Ureter (tissue), 1 donor: ENCODE measurements around the gene TMTC2. TPM values are rescaled to one million over a fixed set of nuclear protein-coding genes. Genes with fewer than 3 reads are reported as not detected.

Experiments used
- DNase-seq: peaks from one replicate; pipeline ENCODE4 v3.0.0-alpha.2; 2020; ENCODE audit warnings: low spot score
- total RNA-seq: library from RNA; stranded (reverse); gene quantifications from one replicate; pipeline ENCODE4 v1.2.4, GENCODE V29; 2023
- donor health status: DM: yes; HTN: yes; CAD: no.

TMTC2 gene
- total RNA-seq, 1 donor from 2014 or later: 41.3 TPM

DNA sequence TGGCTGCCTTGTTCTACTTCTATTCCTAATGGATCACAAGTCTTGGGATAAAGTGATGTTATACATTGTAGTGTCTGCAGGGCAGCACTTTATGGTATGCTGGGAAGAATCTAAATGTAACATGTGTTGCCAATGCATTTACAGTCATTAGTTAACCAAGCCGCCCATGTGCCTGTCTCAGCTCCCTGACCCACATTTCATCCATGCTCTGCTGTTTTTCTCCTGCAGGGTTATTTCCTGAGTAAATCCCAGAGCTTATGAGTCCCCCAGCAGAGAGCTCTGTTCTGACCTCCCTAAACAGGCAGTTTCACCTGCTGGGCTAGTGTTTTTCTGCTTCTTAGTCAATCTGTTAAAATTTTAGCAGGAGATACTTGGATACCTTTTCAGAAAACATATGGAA lies 4.4 kb upstream of the TMTC2 start:
- DNase-seq: no peak

DNA sequence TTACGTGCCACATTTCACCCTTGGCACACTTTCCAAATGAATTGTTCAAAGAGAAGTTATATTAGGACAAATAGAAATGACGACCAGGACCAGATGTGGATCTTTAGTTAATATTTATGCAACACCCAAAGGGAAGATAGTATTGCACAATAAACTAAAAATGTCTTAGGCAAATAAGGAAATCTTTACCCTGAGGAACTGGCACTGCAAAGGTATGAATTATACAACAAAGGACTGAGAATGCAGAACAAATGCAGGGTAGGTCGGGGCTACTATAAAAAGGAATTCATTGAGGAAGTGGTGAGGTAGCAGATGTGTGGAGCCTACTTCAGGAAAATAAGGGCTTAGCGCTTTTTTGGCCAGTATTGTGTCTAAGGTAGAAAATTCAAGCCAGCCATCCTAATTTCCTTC lies 3.9 kb upstream of the TMTC2 start:
- DNase-seq: no peak

DNA sequence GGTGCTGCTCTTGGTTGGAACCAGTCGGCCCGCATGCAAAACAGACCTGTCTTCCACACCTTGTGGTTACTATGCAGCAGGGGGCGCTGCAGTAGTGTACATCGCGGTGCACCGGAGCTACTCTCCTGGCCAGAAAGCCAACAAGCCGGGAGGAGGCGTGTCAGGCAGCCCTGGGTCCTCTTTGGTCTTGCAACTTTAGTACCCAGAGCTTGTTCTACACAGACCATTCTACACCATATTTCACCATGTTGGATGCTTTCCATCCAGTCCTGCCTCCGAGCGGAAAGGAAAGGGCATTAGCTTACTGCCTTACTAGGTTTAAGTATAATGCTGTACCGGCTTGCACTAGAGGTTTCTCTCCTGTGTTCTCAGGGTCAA lies 927 bp upstream of the TMTC2 start:
- peak; percentile 97 for DNase-seq

DNA sequence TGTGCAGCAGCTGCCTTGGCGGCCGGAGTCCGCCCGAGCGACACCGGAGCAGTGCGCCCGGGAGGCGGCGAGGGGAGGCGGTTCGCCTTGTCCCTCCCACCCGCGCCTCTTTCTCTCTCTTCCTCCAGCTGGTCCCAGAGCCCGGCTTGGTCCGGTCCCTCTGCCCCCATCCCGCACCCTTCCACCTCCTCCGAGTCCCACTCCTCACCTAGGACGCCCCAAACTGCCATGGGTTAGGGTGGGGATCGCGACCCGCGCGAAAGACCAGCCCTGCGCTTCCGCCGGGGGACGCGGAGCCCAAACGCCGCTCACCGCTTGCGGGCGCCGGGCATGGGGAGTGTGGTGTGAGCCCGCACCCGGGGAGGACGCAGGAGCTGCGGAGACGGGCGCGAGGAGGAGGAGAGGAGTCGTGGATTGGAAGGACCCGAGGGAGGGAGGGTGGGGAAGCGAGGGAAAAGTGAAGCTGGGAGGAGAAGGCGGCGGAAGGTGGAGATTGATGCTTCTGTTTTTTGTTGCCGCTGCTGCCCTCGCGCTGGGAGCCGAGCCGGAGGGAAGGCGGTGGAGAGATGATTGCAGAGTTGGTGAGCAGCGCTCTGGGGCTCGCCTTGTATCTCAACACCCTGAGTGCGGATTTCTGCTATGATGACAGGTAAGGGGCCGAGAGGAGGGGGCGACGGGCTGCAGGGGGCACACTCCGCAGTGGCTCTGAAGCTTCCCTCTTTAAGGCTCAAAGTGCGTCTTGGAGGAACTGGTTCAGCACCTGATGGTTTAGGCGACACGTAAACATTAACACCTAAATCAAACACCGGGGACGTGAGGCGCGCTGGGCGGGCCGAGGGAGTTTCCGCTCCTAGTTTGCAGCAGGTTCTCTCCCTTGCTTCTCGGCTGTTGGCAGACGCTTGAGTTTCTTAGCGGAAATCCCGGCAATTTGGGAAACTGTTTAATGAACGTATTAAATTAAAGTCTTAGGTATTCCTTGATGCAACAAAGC lies 610 bp downstream of the TMTC2 start:
- DNase-seq: peak; percentile 65

DNA sequence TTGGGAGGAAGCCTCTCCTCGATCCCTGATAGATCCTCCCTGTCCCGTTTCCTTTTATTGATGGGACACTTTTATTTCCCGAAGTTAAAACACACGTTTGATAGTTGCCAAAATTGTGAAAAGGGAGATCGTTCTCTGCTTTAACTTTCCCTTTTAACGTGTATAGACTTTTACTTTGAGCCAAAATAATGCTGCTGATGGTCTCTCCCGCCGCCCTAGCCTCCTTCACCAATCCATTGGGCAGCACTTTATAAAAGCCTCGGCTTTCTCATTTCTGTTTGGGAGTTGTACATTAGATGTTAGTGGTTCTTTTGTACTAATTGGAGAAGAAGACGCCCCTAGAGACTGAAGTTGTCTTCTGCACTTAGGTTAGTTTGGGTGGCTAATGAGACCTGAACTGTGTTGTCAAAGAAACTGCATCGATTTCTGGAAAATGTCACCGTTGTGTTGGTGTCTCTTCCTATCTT lies 1.4 kb downstream of the TMTC2 start:
- DNase-seq: no peak

DNA sequence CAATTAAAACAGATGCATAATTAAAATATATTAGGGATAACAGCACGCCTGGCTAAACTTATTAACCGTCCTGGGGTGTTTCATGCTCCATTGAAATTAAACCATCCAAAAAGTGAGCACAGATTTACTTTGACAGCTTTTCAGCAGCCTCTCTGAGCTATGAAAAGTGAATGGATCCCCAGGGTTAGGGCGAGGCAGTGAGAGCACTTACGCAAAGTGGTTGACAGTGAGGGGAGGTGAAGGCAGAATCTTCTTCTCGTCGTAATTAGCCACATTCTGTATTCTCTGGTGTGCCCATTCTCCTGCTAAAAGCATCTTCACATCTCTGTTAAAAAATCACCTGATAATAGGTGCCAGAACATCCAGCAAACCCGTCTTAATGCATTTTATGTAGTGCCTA lies 1.9 kb downstream of the TMTC2 start:
- no peak for DNase-seq

DNA sequence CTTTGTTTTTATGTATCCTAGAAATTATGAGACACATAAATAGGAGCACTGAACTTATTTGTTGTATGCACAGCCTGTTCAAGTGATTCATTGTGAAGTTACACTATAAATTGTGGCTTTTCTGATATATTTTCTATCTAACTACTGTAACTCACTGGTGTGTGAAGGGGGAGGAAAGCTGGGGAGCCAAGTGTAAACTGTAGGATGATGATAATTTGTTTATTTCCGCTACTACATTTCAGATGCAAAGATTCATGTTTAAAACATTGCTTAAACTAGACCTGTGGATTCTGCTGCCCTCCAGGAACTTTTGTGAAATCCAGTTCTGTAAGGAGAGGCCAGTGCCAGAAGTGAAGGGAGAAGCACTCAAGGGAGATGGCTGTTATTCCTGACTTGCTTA lies 3.3 kb downstream of the TMTC2 start:
- no peak for DNase-seq

DNA sequence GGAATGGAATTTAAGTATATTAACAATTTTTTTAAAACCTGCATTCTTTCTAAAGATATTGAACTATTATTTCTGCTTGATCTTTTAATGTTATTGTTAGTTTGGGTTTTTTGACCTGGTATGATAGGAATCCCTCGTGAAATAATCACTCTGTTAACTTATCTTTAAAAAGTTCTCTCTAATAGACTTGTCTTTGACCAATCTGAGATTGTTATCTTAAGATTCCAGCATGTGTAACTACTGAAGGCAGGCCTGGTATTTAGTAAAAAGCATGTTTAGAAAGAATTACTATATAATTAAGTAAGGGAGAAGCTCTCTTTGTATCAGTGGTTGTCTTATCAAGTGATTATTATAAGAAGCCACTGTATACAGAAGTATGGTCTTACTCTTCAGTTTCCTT lies 4.8 kb downstream of the TMTC2 start:
- no peak for DNase-seq

DNA sequence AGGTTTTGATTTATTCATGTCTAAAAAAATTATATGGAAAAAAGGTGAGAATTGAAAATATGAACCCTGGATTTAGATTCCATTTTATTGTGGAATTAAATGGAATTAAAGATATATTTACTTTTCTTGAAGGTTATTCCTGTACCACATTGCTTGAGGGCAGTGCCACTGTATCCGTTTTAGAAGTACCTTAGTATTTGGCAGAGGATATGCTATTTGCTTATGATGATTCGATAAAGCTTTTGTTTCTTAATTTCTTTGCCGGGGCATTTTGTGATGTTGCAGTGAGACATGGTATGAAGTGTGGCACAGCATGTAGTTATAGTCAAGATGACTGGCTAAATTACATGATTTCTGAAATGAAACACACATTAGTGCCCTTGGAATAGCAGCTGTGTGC lies 7.6 kb downstream of the TMTC2 start:
- no peak for DNase-seq

DNA sequence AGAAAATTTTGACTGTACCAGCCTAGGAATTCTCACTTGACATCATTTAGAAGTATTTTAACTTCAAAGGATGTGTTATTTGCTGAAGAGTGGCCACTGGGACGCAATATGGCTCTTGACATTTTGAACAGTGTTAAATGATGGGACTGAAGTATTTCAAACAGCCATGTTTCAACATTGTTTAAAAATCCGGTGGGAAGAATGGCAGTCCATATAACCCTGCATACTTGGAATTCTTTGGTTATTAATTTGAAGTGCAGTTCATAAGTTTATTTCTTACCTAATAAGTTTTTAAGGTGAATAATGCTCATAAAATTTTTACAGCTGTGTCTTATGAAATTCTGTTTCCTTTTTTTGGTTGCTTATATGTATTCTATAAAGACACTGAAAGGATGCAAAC lies 8.3 kb downstream of the TMTC2 start:
- DNase-seq: no peak

DNA sequence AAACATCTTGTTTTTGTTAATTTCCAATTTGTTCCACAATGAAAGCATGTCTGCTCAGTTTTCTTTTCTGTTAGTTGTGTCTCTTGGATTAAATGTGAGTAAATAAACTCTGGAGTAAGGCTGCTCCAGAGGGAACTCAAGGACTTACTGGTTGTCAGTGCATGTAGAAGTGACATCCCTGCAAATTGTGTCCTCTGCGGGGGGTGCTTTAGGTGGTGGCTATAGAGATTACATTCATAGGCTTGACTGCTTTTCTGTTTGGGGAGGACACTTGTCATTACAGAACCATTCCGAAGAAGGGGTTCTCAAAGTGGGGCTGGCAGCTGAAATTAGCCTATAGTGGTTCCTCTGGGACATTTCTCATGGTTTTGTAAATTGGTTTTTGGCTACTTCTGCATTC lies 8.8 kb downstream of the TMTC2 start:
- DNase-seq: no peak

DNA sequence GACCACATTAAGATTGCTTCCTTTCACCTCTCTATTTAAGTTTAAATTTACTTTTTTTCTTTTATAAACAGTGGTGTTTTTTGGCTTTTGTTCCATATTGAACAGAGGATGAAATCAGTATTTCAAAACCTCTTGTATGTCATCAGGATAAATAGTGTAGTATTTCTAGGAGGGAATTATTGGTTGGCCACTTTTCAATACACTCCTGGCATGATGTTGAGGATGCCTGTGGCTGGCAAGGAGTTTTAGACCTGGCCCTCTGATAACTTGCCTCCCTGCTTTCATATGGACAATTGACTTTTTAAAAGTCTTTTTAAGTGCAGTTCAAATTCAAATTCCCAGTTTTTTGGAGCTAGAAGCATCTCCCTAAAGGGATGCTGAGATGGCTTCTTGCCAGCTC lies 9.8 kb downstream of the TMTC2 start:
- DNase-seq: no peak

DNA sequence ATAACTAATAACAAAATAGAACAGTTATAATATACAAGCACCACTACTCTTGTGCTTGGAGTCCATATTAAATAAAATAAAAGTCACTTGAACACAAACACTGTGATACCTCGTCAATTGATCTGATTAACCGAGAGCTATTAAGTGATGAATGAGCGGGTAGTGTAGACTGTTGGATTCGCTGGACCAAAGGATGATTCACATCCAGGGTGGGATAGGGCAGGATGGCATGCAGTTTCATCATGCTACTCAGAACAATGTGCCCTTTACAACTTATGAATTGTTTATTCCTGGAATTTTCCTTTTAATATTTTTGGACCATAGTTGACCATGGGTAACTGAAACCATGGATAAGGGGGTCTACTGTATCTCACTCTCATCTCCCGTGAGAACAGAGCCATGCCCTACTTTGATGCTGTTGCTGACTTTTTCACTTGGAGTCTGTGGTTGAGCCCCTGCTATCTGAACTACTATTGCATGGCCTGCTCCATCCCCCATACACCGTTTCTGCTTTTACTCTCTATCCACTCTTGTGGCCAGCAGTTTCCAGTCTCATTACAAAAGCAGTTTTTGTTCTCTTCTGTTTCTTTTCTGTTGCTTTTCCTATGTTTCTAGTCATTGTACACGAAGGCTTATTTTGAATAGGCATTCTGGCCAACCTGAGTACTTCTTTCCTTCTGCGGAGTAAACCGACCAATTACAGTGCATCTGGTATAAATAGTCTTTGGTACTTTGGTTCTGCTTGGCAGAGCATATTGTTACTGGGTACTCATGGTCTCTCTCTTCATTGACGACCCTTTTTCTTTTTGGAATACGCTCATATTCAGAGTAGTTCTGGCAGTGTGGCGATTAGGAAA lies 12.2 kb downstream of the TMTC2 start:
- no peak for DNase-seq

DNA sequence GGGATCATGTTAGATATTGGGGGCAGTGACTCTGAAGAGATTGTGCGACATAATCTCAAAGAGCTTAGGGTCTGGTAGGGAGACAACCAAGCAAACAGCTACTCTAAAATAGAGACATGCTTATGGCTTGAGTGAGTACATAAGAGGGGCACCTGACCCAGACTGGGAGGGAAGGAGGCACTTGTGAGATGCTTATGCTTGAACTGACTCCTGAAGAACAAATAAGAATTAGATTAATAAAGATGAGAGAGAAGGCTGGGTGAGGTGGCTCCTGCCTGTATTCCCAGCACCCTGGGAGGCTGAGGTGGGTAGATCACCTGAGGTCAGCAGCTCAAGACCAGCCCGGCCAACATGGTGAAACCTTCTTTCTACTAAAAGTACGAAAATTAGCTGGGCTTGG lies 19.1 kb downstream of the TMTC2 start:
- DNase-seq: no peak

DNA sequence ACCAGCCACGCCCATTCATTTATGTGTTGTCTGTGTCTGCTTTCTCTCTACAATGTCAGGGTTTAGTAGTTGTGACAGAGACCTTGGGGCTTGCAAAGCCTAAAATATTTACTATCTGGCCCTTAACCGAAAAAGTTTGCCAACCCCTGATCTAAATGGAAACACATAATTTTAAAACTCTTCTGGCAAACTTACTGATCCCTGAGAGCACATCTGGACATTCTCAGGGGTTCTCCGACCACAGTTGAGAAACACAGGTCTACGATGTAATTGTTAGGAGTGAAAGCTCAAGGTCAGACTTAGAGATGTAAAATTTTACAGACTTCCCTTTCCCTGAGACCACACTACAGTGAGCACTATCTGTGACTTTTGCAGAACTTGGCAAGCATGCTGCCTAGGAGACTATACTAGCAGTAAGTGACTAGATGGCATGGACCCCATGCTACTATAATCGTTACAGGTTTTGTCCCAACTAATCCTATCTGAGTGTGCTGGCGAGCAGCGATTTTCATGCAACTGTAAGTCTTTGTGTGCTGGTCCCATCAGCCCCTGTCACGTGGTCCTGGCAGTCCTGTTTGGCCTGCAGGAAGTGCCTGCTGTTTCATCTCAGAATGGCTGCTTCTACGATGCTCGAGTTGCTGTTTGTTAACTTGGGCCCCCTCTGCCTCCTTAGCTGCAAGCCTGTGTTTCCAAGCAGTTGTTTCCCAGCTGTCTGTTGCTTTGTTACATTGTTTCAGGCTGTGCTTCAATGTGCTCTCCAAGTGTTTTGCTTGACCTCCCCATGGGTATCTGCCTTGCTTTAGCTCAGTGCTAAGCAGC lies 21.6 kb downstream of the TMTC2 start:
- DNase-seq: no peak

DNA sequence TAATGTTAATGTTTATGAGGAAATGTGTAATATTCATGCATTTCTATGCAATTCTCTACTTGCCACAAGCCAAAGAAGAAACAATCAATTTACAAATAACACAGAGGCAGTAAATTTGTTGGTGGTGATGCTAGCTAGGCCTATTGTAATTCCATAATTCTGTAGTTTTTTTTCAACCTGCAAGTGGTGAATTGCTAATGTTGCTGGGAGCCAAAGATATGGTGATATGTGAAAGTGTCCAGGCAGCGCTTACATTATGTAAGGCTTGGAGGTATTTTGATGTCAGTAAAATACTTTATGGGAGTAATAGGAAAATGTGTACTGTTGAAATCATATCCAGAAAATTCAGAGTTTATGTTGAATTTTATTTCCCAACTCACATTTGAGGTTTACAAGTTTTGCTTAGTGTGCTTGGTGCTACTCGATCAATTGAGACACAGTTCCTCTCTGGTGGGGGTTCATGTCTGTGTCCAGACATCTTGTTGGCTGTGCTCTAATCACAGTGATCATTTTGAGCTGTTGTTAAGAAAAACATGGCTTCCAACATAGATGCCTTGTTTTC lies 23.2 kb downstream of the TMTC2 start:
- no peak for DNase-seq

DNA sequence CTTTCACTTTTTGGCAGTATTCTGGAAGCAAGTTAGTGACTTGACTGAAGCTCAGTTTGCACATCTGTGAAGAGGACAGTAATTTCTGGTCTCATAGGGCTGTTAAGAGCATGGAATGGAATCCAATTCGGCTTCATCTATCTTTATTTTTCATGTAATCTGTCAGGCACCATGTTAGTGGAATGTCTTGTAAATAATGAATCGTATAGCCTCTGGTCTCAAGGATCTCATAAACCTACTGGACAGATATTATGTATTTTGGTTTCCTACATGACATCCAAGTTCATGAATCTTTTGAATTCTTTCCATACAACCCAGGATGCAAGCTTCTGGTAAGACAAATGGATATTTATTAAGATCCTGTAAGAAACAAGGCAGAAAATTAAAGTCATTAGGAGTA lies 24.0 kb downstream of the TMTC2 start:
- DNase-seq: no peak

DNA sequence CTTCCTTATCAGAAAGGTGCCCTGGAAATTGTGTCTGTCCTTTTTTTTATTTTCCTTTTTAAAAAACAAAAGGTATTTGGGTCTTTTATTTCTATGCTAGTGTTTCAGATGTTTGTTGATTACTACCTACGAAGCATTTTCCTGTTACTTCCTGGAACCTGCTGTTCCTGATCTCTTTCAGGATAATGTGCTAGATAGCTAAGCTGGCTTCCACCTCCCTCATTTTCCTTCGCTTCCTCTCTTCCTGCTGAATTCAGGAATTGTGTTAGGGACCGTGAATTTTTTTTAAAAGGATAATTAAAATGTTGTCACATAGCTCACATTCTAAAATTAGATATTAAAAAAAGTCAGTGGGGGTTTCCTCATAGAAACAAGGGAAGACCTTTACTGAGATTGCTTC lies 27.7 kb downstream of the TMTC2 start:
- no peak for DNase-seq

DNA sequence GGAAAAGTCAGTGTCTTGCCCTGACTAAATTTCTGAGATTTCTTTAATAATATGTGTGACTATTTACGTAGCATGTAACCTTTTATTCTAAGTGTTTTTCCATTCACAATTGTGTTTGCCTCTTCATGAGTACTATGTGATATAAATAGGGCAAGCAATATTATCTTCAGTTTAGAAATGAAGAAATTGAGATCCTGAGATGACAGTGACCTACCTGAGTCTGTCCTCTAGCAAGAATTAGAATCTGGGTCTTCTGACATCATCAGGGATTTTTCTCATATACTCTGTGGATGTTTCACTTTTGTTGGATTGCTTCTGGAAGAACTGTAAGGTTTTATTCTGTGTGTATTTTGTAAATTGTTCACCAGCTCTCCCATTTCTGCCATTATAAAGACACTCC lies 35.0 kb downstream of the TMTC2 start:
- DNase-seq: no peak

DNA sequence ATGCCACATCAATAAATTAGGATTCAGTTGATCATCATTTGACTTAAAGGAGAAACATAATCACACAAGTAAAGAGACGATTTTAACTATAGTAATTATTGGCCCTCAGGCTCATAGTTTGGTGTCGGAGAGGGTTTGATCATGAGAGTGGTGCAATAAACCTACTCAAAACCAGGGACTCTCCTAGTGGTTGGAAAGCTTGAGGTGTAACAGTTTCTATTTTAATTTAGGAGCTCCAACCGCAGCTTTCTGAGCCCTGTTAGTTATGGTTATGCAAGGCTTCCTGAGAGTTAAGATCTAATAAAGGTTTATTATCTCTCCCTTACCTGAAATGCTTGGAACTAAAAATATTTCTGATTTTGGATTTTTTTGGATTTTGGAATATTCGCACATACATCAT lies 36.4 kb downstream of the TMTC2 start:
- DNase-seq: no peak

DNA sequence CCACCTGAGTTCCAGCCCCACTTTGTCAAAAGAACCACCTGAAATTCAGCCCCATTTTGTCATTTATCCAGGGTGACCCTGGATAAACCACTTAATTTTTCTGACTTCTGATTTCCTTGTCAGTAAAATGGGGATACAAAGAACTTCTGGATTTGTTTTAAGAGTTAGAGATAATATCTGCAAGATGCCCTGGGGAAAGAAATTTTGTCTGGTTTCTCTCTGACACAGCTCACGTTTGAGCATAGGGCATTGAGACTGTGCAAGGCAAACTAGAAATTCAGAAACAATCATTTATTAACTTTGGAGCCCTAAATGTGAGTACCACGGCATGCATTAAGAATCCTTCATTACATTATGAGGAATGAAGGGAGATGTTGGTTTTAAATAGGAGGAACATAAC lies 37.2 kb downstream of the TMTC2 start:
- DNase-seq: no peak

DNA sequence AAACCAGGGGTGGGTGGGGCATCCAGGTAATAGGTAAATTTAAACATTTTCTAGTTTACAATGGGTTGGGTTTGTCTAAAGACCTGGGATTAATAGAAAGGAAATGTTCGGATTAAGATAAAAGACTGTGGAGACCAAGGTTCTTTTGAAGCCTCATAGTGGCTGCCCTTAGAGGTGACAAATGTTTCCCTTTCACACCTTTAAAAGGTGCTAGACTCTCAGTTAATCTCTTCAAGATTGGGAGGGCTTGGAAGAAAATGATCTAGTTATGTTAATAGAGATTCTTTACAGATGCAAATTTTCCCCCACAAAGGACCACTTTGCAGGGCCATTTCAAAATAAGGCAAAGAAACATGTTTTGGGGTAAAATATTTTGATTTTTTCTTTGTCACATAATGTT lies 39.0 kb downstream of the TMTC2 start:
- no peak for DNase-seq
